T47D (cell line): ENCODE data around the gene PRELID3B.

ENCODE experiments used
- DNase-seq, 2 experiments: peaks; one replicate each; pipeline versions ENCODE4 v3.0.0 to v3.0.0-alpha.2; 2011 to 2012; ENCODE audit warnings: low read depth in 1 of 2, low spot score in 1 of 2
- JUND ChIP-seq: IDR thresholded peaks from 2 replicates; pipeline ENCODE4 v1.6.1; 2012; ENCODE audit warnings: low read depth
- in situ Hi-C: cut with HindIII; loops from 2 replicates; pipeline ENCODE4 v1.10.0; 2016; ENCODE audit warnings: low sequenced_read_pairs, low pct_unique_long_range_greater_than_20kb

The PRELID3B gene

GRCh38 chr20:59042151-59042795, at the start of gene PRELID3B:
TSS of gene PRELID3B (minus strand) at chr20:59042786. CDS start at chr20:59042730, 56 bp downstream.
- no peak for TF ChIP-seq JUND
- DNase-seq = peak; percentile 31 to 70
- in situ Hi-C loops = no loop called here

- DNase-seq = peak; percentile 54 to 83
- TF ChIP-seq JUND = no peak
- in situ Hi-C loops = no loop called here
These were observed 45.3 kb upstream of the PRELID3B start for GRCh38 chr20:59087829-59088433.

DNA sequence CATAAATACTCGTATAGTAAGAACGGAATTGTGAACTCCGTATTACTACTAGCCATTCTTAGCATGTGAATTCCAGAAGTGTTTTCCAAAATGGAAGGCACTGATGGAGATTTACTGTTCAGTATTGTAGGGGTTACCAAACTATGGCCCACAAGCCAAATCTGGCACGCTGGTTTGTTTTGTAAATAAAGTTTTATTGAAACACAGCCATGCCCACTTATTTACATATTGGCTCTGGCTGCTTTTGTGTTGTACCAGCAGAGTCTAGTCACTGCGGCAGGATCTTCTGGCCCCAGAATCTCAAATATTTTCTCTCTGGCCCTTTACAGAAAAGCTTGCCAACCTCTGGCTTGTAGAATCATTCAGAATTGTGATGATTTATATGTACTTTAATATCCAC, 44.3 kb upstream of the PRELID3B start:
- in situ Hi-C loops = no loop called here
- no peak for TF ChIP-seq JUND
- DNase-seq = no peak

DNA sequence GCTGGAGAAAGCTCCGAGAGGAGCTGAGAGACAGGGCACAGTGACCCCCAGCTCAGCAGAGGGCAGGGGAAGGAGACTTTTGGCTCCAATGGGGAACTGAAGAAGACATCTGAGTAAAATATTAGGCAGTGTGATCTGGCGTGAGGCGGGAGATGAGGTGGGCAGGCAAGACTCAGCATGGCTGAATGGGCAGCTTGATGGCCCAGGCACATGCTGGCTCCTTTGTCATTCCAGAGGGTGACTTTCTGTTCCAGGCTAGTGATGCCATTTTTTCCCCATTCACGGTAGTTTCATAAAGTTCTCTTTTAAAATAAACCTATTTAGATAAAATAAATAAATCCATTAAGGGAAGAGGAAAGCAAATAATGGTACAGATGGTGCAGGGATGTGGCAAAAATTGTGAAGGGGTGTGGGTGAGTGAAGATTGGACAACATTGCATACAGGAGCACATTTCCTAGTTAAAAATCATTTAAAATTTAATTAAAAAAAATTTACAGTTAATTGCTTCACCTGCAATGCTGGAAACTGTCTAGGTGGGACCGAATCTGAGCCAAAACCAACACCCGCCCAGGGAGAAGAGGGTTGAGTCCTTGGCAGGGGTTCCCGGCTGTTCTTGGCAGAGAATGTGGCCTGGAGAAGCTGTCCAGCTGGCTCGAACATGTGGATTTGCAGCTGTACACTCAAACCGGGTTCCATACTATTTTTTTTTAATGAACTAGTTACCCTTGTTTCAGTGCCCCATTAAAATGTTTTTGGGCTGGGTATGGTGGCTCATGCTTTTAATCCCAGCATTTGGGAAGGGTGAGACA, 41.7 kb upstream of the PRELID3B start:
- in situ Hi-C loops = no loop called here
- no peak for TF ChIP-seq JUND
- DNase-seq = no peak

- in situ Hi-C loops = no loop called here
- DNase-seq = no peak
These were observed 40.4 kb upstream of the PRELID3B start for GRCh38 chr20:59082981-59083380.

DNA sequence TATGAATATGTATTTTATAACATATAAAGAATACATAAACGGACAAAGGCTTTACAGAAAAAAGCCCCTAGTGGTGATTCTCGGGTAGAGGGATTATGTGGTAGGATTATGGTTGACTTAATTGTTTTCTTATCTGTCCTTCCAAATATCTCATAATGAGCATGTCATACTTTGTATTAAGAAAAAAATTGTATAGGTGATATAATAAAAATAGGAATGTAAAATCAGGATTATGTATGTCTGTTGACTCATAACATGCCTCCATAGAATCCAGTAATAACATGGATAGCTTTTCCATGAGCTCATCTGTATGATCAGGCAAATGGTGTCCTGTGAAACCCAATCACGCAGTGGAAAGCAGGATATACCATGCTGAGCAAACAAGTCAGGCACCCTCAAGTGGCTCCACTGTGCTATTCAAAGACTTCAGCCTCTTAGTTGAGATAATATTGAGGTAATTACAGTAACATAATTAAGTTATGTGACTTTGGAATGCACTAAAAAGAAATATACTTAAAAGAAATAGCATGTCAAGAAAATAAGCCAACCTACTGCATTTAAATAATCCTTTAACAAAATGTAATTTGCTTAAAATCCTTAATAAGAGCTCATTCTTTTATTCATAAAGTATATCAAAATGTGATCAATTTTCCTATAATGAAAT, 39.6 kb upstream of the PRELID3B start:
- no peak for TF ChIP-seq JUND
- in situ Hi-C loops = no loop called here
- peak in 1 of 2 experiments; percentile 57 for DNase-seq

More at GRCh38 chr20:59082981-59083380, 40.4 kb upstream of the PRELID3B start:
- TF ChIP-seq JUND = no peak

DNA sequence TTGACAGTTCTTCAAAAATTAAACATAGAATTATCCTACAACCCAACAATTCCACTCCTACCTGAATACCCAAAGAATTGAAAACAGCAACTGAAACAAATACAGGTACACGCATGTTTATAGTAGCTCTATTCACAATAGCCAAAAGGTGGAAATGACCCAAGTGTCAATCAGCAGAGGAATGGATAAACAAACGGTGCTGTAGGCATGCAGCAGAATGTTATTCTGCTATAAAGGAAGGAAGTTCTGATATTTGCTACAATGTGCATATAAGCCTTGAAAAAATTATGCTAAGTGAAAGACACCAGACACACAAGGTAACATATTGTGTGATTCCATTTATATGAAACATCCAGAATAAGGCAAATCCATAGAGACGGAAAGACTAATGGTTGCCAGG, 38.5 kb upstream of the PRELID3B start:
- peak in 1 of 2 experiments; percentile 26 for DNase-seq
- no peak for TF ChIP-seq JUND
- in situ Hi-C loops = no loop called here

DNA sequence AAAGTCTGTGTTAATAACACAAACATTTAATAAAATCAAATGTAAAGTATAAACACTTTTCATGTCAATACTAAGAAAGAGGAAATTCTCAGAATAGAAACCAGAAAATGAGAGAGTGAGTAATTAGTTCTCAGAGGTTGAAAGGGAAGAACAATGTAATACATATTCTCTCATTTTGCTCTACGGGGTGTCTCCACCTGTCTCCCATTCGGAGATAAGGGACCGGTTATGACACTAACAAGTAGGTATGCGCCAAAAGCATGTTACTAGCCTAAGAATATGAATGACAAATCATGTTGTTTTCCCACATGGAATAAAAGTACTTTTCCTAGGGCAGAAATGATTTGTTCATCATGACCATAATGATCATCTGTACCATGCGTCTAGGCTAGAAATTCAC, 35.6 kb upstream of the PRELID3B start:
- TF ChIP-seq JUND = no peak
- in situ Hi-C loops = no loop called here
- no peak for DNase-seq

DNA sequence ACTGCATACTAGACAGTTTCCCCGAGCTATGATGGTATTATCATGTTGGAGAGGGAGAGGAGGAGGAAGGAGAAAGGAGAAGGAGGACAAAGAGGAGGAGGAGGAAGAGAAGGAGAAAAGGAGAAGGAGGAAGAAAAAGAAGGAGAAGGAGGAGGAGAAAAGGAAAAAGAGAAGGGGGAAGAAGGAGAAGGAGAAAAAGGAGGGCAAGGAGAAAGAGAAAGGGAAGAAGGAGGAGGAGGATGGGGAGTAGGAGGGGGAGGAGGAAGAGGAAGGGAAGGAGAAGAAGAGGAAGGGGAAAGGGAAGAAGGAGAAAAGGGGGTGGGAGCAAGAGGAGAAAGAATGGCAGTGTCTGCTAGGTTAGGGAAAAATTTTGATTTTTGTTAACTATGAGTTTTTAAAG, 35.1 kb upstream of the PRELID3B start:
- no peak for TF ChIP-seq JUND
- no peak for DNase-seq
- in situ Hi-C loops = no loop called here

- in situ Hi-C loops = no loop called here
These were observed 33.4 kb upstream of the PRELID3B start for GRCh38 chr20:59075934-59076508.

DNA sequence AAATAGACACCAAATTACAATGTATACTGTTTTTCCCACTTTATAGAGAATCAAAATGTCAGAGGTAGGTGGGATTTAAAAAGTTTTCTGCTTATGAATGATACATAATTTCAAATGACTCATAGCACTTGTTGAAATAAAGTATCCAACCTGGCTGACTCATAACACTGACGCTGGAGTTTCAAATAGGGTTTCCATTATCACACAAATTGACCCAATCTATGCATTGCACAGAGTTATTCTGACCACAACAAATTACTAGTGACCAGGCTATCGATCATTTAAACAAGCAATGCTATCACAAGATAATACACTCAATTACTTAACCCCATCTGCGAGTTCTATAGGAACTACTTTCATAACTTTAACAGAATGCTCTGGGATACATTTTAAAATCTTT, 31.9 kb upstream of the PRELID3B start:
- in situ Hi-C loops = no loop called here
- DNase-seq = no peak
- no peak for TF ChIP-seq JUND

More at GRCh38 chr20:59075934-59076508, 33.4 kb upstream of the PRELID3B start:
- TF ChIP-seq JUND = no peak
- DNase-seq = no peak

GRCh38 chr20:59073582-59073981, 31.0 kb upstream of the PRELID3B start:
- DNase-seq = no peak
- TF ChIP-seq JUND = no peak
- in situ Hi-C loops = no loop called here
